Mesenchymal stem cell (in vitro differentiated cells and primary cell): ENCODE results near the gene TRAPPC1.

Experiments
- DNase-seq: peaks from one replicate; pipeline ENCODE4 v3.0.0-alpha.2; 2013
- H2AFZ ChIP-seq: one replicate; pipeline ENCODE4 v1.6.1; 2013; ENCODE audit warnings: low read depth, mild to moderate bottlenecking, control low read depth, inconsistent platforms, low read length, moderate library complexity
- H2AK5ac ChIP-seq: 2 replicates; pipeline ENCODE4 v1.6.1; 2013; ENCODE audit warnings: low read length, moderate library complexity, mild to moderate bottlenecking, inconsistent platforms; ENCODE audit not compliant: severe bottlenecking
- H2BK120ac ChIP-seq: one replicate; pipeline ENCODE4 v1.6.1; 2013; ENCODE audit warnings: low read depth, mild to moderate bottlenecking, inconsistent platforms, low read length, moderate library complexity
- H2BK12ac ChIP-seq, 2 experiments: one replicate each; pipeline ENCODE4 v1.6.1; 2013; ENCODE audit warnings: inconsistent platforms in 2 of 2, low read length in 2 of 2, mild to moderate bottlenecking in 2 of 2, moderate library complexity in 2 of 2, control low read depth in 1 of 2
- H2BK15ac ChIP-seq: one replicate; pipeline ENCODE4 v1.6.1; 2013; ENCODE audit warnings: mild to moderate bottlenecking, low read depth, inconsistent platforms; ENCODE audit not compliant: poor library complexity, severe bottlenecking
- H2BK5ac ChIP-seq: 2 replicates; pipeline ENCODE4 v1.6.1; 2013; ENCODE audit warnings: low read depth, mild to moderate bottlenecking, low read length, control low read depth, inconsistent platforms; ENCODE audit not compliant: poor library complexity, severe bottlenecking
- H3K14ac ChIP-seq, 2 experiments: one replicate each; pipeline ENCODE4 v1.6.1; 2013; ENCODE audit warnings: inconsistent platforms in 2 of 2, low read length in 2 of 2, control low read depth in 1 of 2, mild to moderate bottlenecking in 1 of 2, moderate library complexity in 1 of 2
- H3K18ac ChIP-seq, 2 experiments: one replicate each; pipeline ENCODE4 v1.6.1; 2013; ENCODE audit warnings: inconsistent platforms in 2 of 2, low read length in 2 of 2, control low read depth in 1 of 2, low read depth in 1 of 2, mild to moderate bottlenecking in 1 of 2
- H3K23ac ChIP-seq, 2 experiments: one replicate each; pipeline ENCODE4 v1.6.1; 2013; ENCODE audit warnings: inconsistent platforms in 2 of 2, low read length in 2 of 2, mild to moderate bottlenecking in 2 of 2, moderate library complexity in 2 of 2, control low read depth in 1 of 2
- H3K27ac ChIP-seq: 2 replicates; pipeline ENCODE4 v1.5.1; 2013; ENCODE audit warnings: mild to moderate bottlenecking, moderate library complexity, low read length, control low read depth, inconsistent platforms; ENCODE audit not compliant: poor library complexity, severe bottlenecking
- H3K27me3 ChIP-seq, 2 experiments: 2 replicates each; pipeline versions ENCODE4 v1.6.1 to v1.7.0; 2013; ENCODE audit warnings: low read length in 2 of 2, mild to moderate bottlenecking in 2 of 2, moderate library complexity in 2 of 2, control low read depth in 1 of 2, inconsistent platforms in 1 of 2; ENCODE audit not compliant: control insufficient read depth in 1 of 2, insufficient read depth in 1 of 2
- H3K36me3 ChIP-seq, 2 experiments: 2 replicates each; pipeline versions ENCODE4 v1.6.1 to v1.7.0; 2013; ENCODE audit warnings: low read length in 2 of 2, control low read depth in 1 of 2, inconsistent platforms in 1 of 2, low read depth in 1 of 2, mild to moderate bottlenecking in 1 of 2; ENCODE audit not compliant: insufficient read depth in 2 of 2, control insufficient read depth in 1 of 2
- H3K4ac ChIP-seq, 2 experiments: one replicate each; pipeline ENCODE4 v1.6.1; 2013; ENCODE audit warnings: inconsistent platforms in 2 of 2, low read length in 2 of 2, mild to moderate bottlenecking in 2 of 2, moderate library complexity in 2 of 2, control low read depth in 1 of 2, low read depth in 1 of 2
- H3K4me1 ChIP-seq: 2 replicates; pipeline ENCODE4 v1.6.1; 2013; ENCODE audit warnings: low read depth, low read length, control low read depth; ENCODE audit not compliant: control insufficient read depth, insufficient read depth
- H3K4me2 ChIP-seq: 2 replicates; pipeline ENCODE4 v1.6.1; 2013; ENCODE audit warnings: low read length, mild to moderate bottlenecking, inconsistent platforms; ENCODE audit not compliant: poor library complexity, severe bottlenecking
- H3K4me3 ChIP-seq, 2 experiments: 2 replicates each; pipeline versions ENCODE4 v1.5.1 to v1.7.0; 2013; ENCODE audit warnings: low read length in 2 of 2, mild to moderate bottlenecking in 2 of 2, control low read depth in 1 of 2, low read depth in 1 of 2; ENCODE audit not compliant: insufficient read depth in 1 of 2
- H3K79me1 ChIP-seq: replicated peaks from 2 replicates; pipeline ENCODE4 v1.6.1; 2013; ENCODE audit warnings: mild to moderate bottlenecking, control low read depth, low read length, inconsistent platforms; ENCODE audit not compliant: poor library complexity, severe bottlenecking
- H3K9ac ChIP-seq: 2 replicates; pipeline ENCODE4 v1.7.0; 2013; ENCODE audit warnings: mild to moderate bottlenecking, low read length, moderate library complexity
- H3K9me3 ChIP-seq: 2 replicates; pipeline ENCODE4 v1.7.0; 2013; ENCODE audit warnings: mild to moderate bottlenecking, low read length; ENCODE audit not compliant: control insufficient read depth
- H4K8ac ChIP-seq: one replicate; pipeline ENCODE4 v1.6.1; 2013; ENCODE audit warnings: inconsistent platforms, mild to moderate bottlenecking, low read length, moderate library complexity
- H4K91ac ChIP-seq: one replicate; pipeline ENCODE4 v1.6.1; 2013; ENCODE audit warnings: mild to moderate bottlenecking, low read length, inconsistent platforms
- WGBS: methylation state at CpG from one replicate; pipeline ENCODE4 v1.1.7; 2013; ENCODE audit warnings: mixed read lengths; 5-methylcytosine and 5-hydroxymethylcytosine counted together

The TRAPPC1 gene

DNA sequence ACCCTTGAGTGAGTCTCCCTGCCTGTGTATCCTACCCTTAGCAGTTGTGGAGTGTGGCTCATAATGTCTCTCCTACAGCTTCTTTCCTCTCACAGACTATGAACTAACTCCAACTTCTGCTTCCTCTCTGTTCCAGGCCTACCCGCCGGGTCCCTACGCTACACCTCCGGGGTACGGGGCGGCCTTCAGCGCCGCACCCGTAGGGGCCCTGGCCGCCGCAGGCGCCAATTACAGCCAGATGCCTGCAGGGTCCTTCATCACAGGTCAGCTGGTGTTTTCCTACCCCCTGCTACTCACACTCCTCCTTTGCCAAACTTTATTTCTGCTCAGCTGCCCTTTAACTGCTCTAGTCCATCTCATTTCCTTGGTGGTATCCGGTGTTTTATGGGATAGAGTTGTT, 21.0 kb downstream of the TRAPPC1 start:
- no peak overlapping the region for H2BK15ac ChIP-seq
- no peak overlapping the region for H3K27ac ChIP-seq
- H3K4me3 ChIP-seq = no peak overlapping the region
- no peak overlapping the region for H3K18ac ChIP-seq
- H3K4ac ChIP-seq = no peak overlapping the region
- no peak for DNase-seq
- H2AFZ ChIP-seq = no peak overlapping the region
- no peaks in the 10 kb centered on the region for H3K27me3 ChIP-seq
- no peak overlapping the region for H3K14ac ChIP-seq
- H2BK12ac ChIP-seq = no peak overlapping the region
- H3K36me3 ChIP-seq = peaks cover 65 to 69% of the 10 kb centered on the region in 2 experiments
- H3K4me1 ChIP-seq = peaks cover 5% of the 10 kb centered on the region
- no peak overlapping the region for H4K91ac ChIP-seq
- no peak overlapping the region for H4K8ac ChIP-seq
- no peak overlapping the region for H3K23ac ChIP-seq
- H2BK5ac ChIP-seq = no peak overlapping the region
- H3K9me3 ChIP-seq = no peaks in the 10 kb centered on the region
- H2BK120ac ChIP-seq = no peak overlapping the region
- WGBS = 99% methylated on average over 13 of the region's 13 CpGs
- H2AK5ac ChIP-seq = no peak overlapping the region
- no peak overlapping the region for H3K4me2 ChIP-seq
- H3K9ac ChIP-seq = no peak overlapping the region
- peaks cover 7% of the 10 kb centered on the region for H3K79me1 ChIP-seq

- Histone ChIP-seq H3K14ac (no peak overlapping the region), H4K91ac (no peak overlapping the region), H2BK120ac (no peak overlapping the region), H3K9me3 (no peaks in the 10 kb centered on the region), H3K9ac (no peak overlapping the region), H2AFZ (no peak overlapping the region), H4K8ac (no peak overlapping the region), H2BK5ac (no peak overlapping the region), H2BK15ac (no peak overlapping the region), H3K18ac (no peak overlapping the region), H3K79me1 (peaks cover 7% of the 10 kb centered on the region), H3K27me3 (no peaks in the 10 kb centered on the region), H3K23ac (no peak overlapping the region), H3K4me2 (no peak overlapping the region), H3K36me3 (peaks cover 69 to 74% of the 10 kb centered on the region in 2 experiments), H3K4ac (no peak overlapping the region), H3K27ac (no peak overlapping the region), H3K4me1 (peaks cover 2% of the 10 kb centered on the region), H2BK12ac (no peak overlapping the region), H2AK5ac (no peak overlapping the region), H3K4me3 (no peak overlapping the region)
- no peak for DNase-seq
- WGBS = 98% methylated on average over 15 of the region's 15 CpGs
Measured at GRCh38 chr17:7910281-7910680, 21.5 kb downstream of the TRAPPC1 start.

DNA sequence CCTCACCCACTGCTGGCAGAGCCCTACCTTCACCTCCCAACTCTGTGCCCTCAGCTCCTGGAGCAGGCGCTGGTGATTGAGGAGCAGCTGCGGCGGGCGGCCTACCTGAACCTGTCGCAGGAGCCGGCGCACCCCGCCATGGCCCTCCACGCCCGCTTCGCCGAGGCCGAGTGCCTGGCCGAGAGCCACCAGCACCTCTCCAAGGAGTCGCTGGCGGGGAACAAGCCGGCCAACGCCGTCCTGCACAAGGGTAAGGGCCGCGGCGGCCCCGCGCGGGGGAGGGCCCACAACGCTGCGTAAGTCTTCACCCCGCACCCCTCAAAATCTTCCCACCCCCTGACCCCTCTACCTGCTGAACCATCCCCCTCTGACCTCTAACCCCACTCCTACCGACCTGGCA, 22.7 kb downstream of the TRAPPC1 start:
- Histone ChIP-seq H3K4ac (no peak overlapping the region), H3K9me3 (no peaks in the 10 kb centered on the region), H4K91ac (no peak overlapping the region), H3K23ac (no peak overlapping the region), H2BK120ac (no peak overlapping the region), H2BK12ac (no peak overlapping the region), H3K14ac (no peak overlapping the region), H2BK5ac (no peak overlapping the region), H2AK5ac (no peak overlapping the region), H3K36me3 (peaks cover 79 to 86% of the 10 kb centered on the region in 2 experiments), H3K9ac (no peak overlapping the region), H3K4me1 (no peaks in the 10 kb centered on the region), H3K79me1 (peaks cover 12% of the 10 kb centered on the region), H3K4me2 (no peak overlapping the region), H3K4me3 (peak overlapping the region in 1 of 2 experiments; percentile 4), H3K27ac (no peak overlapping the region), H2AFZ (no peak overlapping the region), H2BK15ac (no peak overlapping the region), H4K8ac (no peak overlapping the region), H3K18ac (no peak overlapping the region), H3K27me3 (no peaks in the 10 kb centered on the region)
- DNase-seq = no peak
- 98% methylated on average over 29 of the region's 29 CpGs for WGBS

DNA sequence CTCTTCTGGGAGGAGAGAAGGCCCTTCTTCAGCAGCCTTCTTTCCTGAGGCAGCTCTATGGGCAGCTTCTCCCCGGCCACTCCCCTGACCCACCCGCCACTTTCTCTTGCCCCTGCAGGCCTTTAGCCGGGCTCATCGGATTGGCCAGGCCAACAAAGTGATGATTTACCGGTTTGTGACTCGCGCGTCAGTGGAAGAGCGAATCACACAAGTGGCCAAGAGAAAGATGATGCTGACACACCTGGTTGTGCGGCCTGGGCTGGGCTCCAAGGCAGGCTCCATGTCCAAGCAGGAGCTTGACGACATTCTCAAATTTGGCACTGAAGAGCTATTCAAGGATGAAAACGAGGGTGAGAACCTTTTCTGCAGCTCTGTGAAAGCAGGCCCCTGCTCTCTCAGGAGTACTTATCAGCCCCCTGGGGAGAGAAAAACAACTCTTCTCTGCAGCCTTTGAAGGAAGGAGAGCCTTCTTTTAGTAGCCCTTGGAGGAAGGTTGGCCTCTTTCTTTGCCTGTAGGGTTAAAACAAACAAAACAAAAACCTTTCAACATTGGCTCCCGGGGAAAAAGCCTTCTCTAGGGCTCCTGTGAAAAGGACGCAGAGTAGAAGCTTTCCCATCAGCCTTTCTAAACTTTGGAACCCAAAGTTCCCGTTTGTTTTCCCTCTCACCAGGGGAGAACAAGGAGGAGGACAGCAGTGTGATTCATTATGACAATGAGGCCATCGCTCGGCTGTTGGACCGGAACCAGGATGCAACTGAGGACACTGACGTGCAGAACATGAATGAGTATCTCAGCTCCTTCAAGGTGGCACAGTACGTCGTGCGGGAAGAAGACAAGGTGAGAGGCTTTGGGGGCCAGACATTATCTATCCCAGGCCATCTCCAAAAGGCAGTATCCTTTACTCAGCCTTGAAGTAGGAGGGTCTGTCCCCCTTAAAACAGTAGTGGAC, 28.3 kb downstream of the TRAPPC1 start:
- DNase-seq = no peak
- Histone ChIP-seq H3K4me1 (peaks cover 3% of the 10 kb centered on the region), H3K27ac (no peak overlapping the region), H2BK5ac (no peak overlapping the region), H4K91ac (no peak overlapping the region), H2BK15ac (no peak overlapping the region), H3K36me3 (peaks cover 89 to 95% of the 10 kb centered on the region in 2 experiments), H3K4me2 (no peak overlapping the region), H2AK5ac (no peak overlapping the region), H3K79me1 (peaks cover 29% of the 10 kb centered on the region), H3K14ac (no peak overlapping the region), H3K9ac (no peak overlapping the region), H3K18ac (no peak overlapping the region), H4K8ac (no peak overlapping the region), H3K23ac (no peak overlapping the region), H3K27me3 (no peaks in the 10 kb centered on the region), H3K9me3 (no peaks in the 10 kb centered on the region), H2BK120ac (no peak overlapping the region), H3K4ac (no peak overlapping the region), H3K4me3 (no peak overlapping the region), H2AFZ (no peak overlapping the region), H2BK12ac (no peak overlapping the region)
- 73% methylated on average over 22 of the region's 22 CpGs for WGBS
